ENCODE data around the gene C14orf93. TPM values are rescaled to one million over a fixed set of nuclear protein-coding genes. Genes with fewer than 3 reads are reported as not detected.
"Not testable (repeated sequence)": the region's sequence is repeated elsewhere in the genome, so short reads cannot be mapped to it uniquely, and the experiment has no call there.

Gene C14orf93
- total and polyA plus RNA-seq, 9 of the 15 experiments (the other 6 are each of a cell fraction or from before 2014, with no cell fraction given) = 2.2 to 22.4 (median 16.1) TPM

DNA sequence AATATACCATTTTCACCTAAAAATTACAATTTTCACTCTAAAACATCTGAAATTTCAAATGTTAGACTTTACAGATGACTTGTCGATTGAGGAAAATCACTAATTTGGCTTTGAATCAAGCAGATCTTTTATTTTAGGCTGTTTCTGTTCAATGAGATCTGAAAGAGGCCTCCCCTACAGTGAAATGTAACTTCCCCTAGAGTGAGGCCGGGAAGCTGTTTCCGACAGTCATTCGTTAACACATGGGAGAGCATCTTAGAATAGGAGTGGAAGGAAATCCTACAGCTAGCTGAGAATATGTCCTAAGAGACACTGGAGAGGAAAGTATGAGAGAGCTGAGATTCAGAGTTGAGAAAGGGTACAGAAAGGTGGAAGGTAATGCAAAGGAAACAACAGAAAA lies 5.7 kb upstream of the C14orf93 start:
- no peak overlapping the region for H3K9ac ChIP-seq (ENCODE audit: insufficient read depth in 1 of 2, low read depth in 2 of 2, low read length in 2 of 2)
- ChIA-PET CTCF (ENCODE audit: low intra/inter-chr PET ratio) (no interaction called here), POLR2A (interaction anchor here (1.1 to 4.7 kb wide), 2 partner anchors 8 to 9 kb away, joined by 5 to 29 read pairs; no protein-coding TSS in a partner anchor)
- peak overlapping the region; percentile 55; the same call in 1 of the 2 replicates for H2AFZ ChIP-seq (ENCODE audit: low read depth, low read length)
- no peaks in the 10 kb centered on the region for H3K36me3 ChIP-seq (ENCODE audit: control insufficient read depth, insufficient read depth, low read length)
- no peak overlapping the region for H3K4me2 ChIP-seq (ENCODE audit: insufficient read depth, low read length)
- H3K9me1 ChIP-seq (ENCODE audit: control insufficient read depth, insufficient read depth, low read length) = no peaks in the 10 kb centered on the region
- peaks cover 11 to 25% of the 10 kb centered on the region in 2 experiments; a peak in 4 of 5 replicates for H3K4me1 ChIP-seq (replicated peaks in 1 of 2; ENCODE audit: control insufficient read depth in 2 of 2, insufficient read depth in 2 of 2, low read length in 2 of 2)
- TF ChIP-seq HDAC8 (tag; IDR thresholded peaks at IDR 0.05) (no peak), ZNF324 (CRISPR knock-in tag; IDR thresholded peaks at IDR 0.05) (no peak), PRDM10 (IDR thresholded peaks at IDR 0.05; ENCODE audit: partially characterized antibody) (peak; percentile 94)
- ATAC-seq = no peak
- no peaks in the 10 kb centered on the region for H3K79me2 ChIP-seq (ENCODE audit: control insufficient read depth, insufficient read depth, low read length)
- DNase-seq (ENCODE audit: extremely low read depth in 1 of 4, low spot score in 3 of 4) = no peak
- in situ Hi-C loops (cut with MboI) (no loop called here), intact Hi-C loops (cut with micrococcal nuclease) (no loop called here)
- BruUV-seq (replicated peaks) = no TSS peak
- WGBS (ENCODE audit: insufficient coverage, low coverage, missing lambda C conversion rate) = 70% methylated on average over 4 of the region's 4 CpGs
- no peaks in the 10 kb centered on the region for H3K9me3 ChIP-seq (replicated peaks; ENCODE audit: control insufficient read depth, insufficient read depth, low read depth, low read length)
- no peak overlapping the region for H3K27ac ChIP-seq (ENCODE audit: extremely low read depth, low read depth, low read length)
- no peaks in the 10 kb centered on the region for H4K20me1 ChIP-seq (replicated peaks; ENCODE audit: control insufficient read depth, insufficient read depth, low read length)
- no peak overlapping the region for H3K4me3 ChIP-seq
- H3K27me3 ChIP-seq (ENCODE audit: control insufficient read depth in 2 of 2, insufficient read depth in 2 of 2, low read length in 2 of 2) = no peaks in the 10 kb centered on the region
- FAIRE-seq = no peak

DNA sequence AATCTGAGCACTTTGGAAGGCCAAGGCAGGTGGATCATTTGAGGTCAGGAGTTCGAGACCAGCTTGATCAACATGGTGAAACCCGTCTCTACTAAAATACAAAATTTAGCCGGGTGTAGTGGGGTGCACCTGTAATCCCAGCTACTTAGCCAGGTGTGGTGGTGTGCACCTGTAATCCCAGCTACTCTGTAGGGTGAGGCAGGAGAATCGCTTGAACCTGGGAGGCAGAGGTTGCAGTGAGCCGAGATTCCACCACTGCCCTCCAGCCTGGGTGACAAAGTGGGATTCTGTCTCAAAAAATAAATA lies 3.8 kb upstream of the C14orf93 start:
- not testable (repeated sequence) for FAIRE-seq; H3K27ac ChIP-seq (ENCODE audit: extremely low read depth, low read depth, low read length)

More for the DNA sequence above, 3.8 kb upstream of the C14orf93 start:
- H3K36me3 ChIP-seq (ENCODE audit: control insufficient read depth, insufficient read depth, low read length); H4K20me1 ChIP-seq (replicated peaks; ENCODE audit: control insufficient read depth, insufficient read depth, low read length); H3K9ac ChIP-seq (ENCODE audit: insufficient read depth in 1 of 2, low read depth in 2 of 2, low read length in 2 of 2); H3K9me3 ChIP-seq (replicated peaks; ENCODE audit: control insufficient read depth, insufficient read depth, low read depth, low read length); BruUV-seq (replicated peaks); CTCF ChIA-PET (ENCODE audit: low intra/inter-chr PET ratio); H3K4me3 ChIP-seq; ATAC-seq; intact Hi-C loops (cut with micrococcal nuclease); in situ Hi-C loops (cut with MboI); H3K27me3 ChIP-seq (ENCODE audit: control insufficient read depth in 2 of 2, insufficient read depth in 2 of 2, low read length in 2 of 2); DNase-seq (ENCODE audit: extremely low read depth in 1 of 4, low spot score in 3 of 4); H3K4me2 ChIP-seq (ENCODE audit: insufficient read depth, low read length); H3K9me1 ChIP-seq (ENCODE audit: control insufficient read depth, insufficient read depth, low read length): not testable (repeated sequence)
- POLR2A ChIA-PET = interaction anchor here (4.0 kb wide), 1 partner anchor 9 kb away, joined by 44 read pairs; no protein-coding TSS in a partner anchor
- 83% methylated on average over 5 of the region's 5 CpGs for WGBS (ENCODE audit: insufficient coverage, low coverage, missing lambda C conversion rate)
- peak overlapping the region; percentile 81; the same call in 1 of the 2 replicates for H2AFZ ChIP-seq (ENCODE audit: low read depth, low read length)
- peaks cover 6 to 28% of the 10 kb centered on the region in 2 experiments; a peak in 4 of 5 replicates for H3K4me1 ChIP-seq (replicated peaks in 1 of 2; ENCODE audit: control insufficient read depth in 2 of 2, insufficient read depth in 2 of 2, low read length in 2 of 2)
- peaks cover 11% of the 10 kb centered on the region for H3K79me2 ChIP-seq (ENCODE audit: control insufficient read depth, insufficient read depth, low read length)
